HCT116 (cell line): ENCODE results near the gene PLCG2.

ENCODE experiments used
- CBX3 ChIP-seq: IDR thresholded peaks from 2 replicates; pipeline ENCODE4 v1.6.1; 2012; ENCODE audit warnings: low read depth
- TF ChIP-seq, protein P1 (sequence below), 3 experiments: fragments of 200-600 bp in 1 of 3; sonication (generic) in 1 of 3; IDR thresholded peaks in 2 of 3; conservative IDR thresholded peaks in 1 of 3; 2 replicates each; pipeline ENCODE4 v1.5.1; 2012 to 2017; ENCODE audit warnings: low read depth in 2 of 3, low read length in 2 of 3, antibody characterized with exemption in 1 of 3, borderline replicate concordance in 1 of 3, control low read depth in 1 of 3, mild to moderate bottlenecking in 1 of 3, mixed read lengths in 1 of 3, mixed run types in 1 of 3, moderate library complexity in 1 of 3; ENCODE audit not compliant: insufficient read depth in 1 of 3

DNA sequence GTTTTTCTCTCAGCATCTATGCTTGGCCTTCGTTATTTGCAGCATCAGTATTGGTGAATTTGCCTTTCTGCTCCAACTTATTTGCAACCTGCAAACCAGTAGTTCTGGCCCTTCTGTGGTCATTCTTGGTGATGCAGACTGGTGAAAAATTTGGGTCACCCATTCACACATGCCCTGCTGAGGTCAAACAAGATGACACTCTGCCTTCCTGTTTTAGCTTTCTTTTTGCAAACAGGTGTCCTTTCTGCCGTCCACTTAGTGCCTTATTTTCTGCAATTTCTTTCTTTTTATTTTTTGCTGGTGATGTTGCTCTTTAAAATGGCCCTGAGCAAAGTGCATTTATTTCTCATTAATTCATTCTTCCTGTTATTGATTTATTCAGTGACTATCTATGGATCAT lies 31.3 kb downstream of the PLCG2 start:
- TF ChIP-seq, protein P1, sequence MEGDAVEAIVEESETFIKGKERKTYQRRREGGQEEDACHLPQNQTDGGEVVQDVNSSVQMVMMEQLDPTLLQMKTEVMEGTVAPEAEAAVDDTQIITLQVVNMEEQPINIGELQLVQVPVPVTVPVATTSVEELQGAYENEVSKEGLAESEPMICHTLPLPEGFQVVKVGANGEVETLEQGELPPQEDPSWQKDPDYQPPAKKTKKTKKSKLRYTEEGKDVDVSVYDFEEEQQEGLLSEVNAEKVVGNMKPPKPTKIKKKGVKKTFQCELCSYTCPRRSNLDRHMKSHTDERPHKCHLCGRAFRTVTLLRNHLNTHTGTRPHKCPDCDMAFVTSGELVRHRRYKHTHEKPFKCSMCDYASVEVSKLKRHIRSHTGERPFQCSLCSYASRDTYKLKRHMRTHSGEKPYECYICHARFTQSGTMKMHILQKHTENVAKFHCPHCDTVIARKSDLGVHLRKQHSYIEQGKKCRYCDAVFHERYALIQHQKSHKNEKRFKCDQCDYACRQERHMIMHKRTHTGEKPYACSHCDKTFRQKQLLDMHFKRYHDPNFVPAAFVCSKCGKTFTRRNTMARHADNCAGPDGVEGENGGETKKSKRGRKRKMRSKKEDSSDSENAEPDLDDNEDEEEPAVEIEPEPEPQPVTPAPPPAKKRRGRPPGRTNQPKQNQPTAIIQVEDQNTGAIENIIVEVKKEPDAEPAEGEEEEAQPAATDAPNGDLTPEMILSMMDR (IDR thresholded peaks at IDR 0.05 in 2 of 3, conservative IDR thresholded peaks at IDR 0.05 in 1 of 3; ENCODE audit: borderline replicate concordance in 1 of 3, insufficient read depth in 1 of 3, low read depth in 2 of 3, low read length in 2 of 3) = no peak
- TF ChIP-seq CBX3 = no peak
